Erythroblast (primary cell): ENCODE results near the gene SLC38A11.

ENCODE experiments used
- GATA1 ChIP-seq: IDR thresholded peaks from 2 replicates; pipeline ENCODE4 v1.6.1; 2011; ENCODE audit warnings: low read depth, mild to moderate bottlenecking, control low read depth, low read length, moderate library complexity
- POLR2A ChIP-seq: IDR thresholded peaks from 2 replicates; pipeline ENCODE4 v1.6.1; 2011; ENCODE audit warnings: mild to moderate bottlenecking, low read length

DNA sequence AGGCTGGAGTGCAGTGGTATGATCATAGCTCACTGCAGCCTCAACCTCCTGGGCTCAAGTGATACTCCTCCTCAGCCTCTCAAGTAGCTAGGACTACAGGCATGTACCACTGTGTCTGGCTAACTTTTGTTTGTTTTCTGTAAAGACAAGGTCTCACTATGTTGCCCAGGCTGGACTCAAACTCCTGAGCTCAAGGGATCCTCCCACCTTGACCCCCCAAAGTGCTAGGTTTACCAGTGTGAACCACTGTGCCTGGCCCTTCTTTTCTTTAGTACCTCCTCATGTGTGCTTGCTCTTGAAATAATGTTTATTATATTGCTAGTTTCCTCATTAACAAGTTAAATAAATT lies 94.7 kb downstream of the SLC38A11 start:
- TF ChIP-seq POLR2A: no peak
- no peak for TF ChIP-seq GATA1
